HEK293 (cell line): ENCODE measurements around the gene UBE2D2.

Experiments
- BCL11A ChIP-seq: fragments of 450-650 bp; formaldehyde crosslinking; IDR thresholded peaks from 2 replicates; pipeline ENCODE4 v1.5.1; 2016; ENCODE audit warnings: low read depth, missing biosample characterization, missing genetic modification characterization
- MZF1 ChIP-seq: fragments of 450-650 bp; formaldehyde crosslinking; IDR thresholded peaks from 2 replicates; pipeline ENCODE4 v1.5.1; 2017; ENCODE audit warnings: missing biosample characterization, missing genetic modification characterization, borderline replicate concordance
- TF ChIP-seq, protein P1 (sequence below): fragments of 450-650 bp; formaldehyde crosslinking; IDR thresholded peaks from 2 replicates; pipeline ENCODE4 v1.5.1; 2016; ENCODE audit warnings: missing biosample characterization, missing genetic modification characterization
- TF ChIP-seq, protein P2 (sequence below): fragments of 450-650 bp; formaldehyde crosslinking; IDR thresholded peaks from 2 replicates; pipeline ENCODE4 v1.5.1; 2016; ENCODE audit warnings: missing biosample characterization, missing genetic modification characterization

DNA sequence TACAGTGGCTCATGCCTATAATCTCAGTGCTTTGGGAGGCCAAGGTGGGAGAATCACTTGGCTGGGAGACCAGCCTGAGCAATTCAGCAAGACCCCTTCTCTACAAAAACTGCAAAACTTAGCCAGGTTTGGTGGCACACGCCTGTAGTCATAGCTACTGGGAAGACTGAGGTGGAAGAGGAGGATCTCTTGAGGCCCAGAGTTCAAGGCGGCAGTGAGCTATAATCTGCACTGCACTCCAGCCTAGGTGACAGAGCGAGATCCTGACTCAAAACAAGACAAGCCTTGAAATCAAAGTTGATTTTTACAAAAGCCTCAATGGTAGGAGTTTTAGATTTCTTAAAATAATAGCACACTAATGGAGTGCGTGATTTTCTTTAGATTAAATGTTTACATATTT lies 14.6 kb downstream of the UBE2D2 start:
- TF ChIP-seq, protein P1, sequence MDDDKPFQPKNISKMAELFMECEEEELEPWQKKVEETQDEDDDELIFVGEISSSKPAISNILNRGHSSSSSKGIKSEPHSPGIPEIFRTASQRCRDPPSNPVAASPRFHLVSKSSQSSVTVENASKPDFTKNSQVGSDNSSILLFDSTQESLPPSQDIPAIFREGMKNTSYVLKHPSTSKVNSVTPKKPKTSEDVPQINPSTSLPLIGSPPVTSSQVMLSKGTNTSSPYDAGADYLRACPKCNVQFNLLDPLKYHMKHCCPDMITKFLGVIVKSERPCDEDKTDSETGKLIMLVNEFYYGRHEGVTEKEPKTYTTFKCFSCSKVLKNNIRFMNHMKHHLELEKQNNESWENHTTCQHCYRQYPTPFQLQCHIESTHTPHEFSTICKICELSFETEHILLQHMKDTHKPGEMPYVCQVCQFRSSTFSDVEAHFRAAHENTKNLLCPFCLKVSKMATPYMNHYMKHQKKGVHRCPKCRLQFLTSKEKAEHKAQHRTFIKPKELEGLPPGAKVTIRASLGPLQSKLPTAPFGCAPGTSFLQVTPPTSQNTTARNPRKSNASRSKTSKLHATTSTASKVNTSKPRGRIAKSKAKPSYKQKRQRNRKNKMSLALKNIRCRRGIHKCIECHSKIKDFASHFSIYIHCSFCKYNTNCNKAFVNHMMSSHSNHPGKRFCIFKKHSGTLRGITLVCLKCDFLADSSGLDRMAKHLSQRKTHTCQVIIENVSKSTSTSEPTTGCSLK (tag by site-specific recombination): no peak
- TF ChIP-seq BCL11A (tag by site-specific recombination) (no peak), MZF1 (no peak)
- TF ChIP-seq, protein P2, sequence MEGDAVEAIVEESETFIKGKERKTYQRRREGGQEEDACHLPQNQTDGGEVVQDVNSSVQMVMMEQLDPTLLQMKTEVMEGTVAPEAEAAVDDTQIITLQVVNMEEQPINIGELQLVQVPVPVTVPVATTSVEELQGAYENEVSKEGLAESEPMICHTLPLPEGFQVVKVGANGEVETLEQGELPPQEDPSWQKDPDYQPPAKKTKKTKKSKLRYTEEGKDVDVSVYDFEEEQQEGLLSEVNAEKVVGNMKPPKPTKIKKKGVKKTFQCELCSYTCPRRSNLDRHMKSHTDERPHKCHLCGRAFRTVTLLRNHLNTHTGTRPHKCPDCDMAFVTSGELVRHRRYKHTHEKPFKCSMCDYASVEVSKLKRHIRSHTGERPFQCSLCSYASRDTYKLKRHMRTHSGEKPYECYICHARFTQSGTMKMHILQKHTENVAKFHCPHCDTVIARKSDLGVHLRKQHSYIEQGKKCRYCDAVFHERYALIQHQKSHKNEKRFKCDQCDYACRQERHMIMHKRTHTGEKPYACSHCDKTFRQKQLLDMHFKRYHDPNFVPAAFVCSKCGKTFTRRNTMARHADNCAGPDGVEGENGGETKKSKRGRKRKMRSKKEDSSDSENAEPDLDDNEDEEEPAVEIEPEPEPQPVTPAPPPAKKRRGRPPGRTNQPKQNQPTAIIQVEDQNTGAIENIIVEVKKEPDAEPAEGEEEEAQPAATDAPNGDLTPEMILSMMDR (tag by site-specific recombination): no peak
